Activated CD4-positive, alpha-beta T cell treated with anti-CD3 and anti-CD28 coated beads, Interleukin-2, amount 50 U/mL, for 1 hour (primary cell): ENCODE data around the gene TMEM106B.
"Not testable (repeated sequence)": the region's sequence is repeated elsewhere in the genome, so short reads cannot be mapped to it uniquely, and the experiment has no call there.

Experiments
- DNase-seq: peaks from one replicate; pipeline ENCODE4 v3.0.0-alpha.2; 2020

The TMEM106B gene

GRCh38 chr7:12211054-12211710, at the start of gene TMEM106B:
TMEM106B (plus strand) TSS chr7:12211294; CDS start chr7:12214811, 3,517 bp downstream.
- peak; percentile 97 for DNase-seq

- no peak for DNase-seq
Measured at GRCh38 chr7:12162415-12163113, 48.5 kb upstream of the TMEM106B start.

GRCh38 chr7:12168065-12168464, 43.0 kb upstream of the TMEM106B start:
- not testable (repeated sequence) for DNase-seq

DNA sequence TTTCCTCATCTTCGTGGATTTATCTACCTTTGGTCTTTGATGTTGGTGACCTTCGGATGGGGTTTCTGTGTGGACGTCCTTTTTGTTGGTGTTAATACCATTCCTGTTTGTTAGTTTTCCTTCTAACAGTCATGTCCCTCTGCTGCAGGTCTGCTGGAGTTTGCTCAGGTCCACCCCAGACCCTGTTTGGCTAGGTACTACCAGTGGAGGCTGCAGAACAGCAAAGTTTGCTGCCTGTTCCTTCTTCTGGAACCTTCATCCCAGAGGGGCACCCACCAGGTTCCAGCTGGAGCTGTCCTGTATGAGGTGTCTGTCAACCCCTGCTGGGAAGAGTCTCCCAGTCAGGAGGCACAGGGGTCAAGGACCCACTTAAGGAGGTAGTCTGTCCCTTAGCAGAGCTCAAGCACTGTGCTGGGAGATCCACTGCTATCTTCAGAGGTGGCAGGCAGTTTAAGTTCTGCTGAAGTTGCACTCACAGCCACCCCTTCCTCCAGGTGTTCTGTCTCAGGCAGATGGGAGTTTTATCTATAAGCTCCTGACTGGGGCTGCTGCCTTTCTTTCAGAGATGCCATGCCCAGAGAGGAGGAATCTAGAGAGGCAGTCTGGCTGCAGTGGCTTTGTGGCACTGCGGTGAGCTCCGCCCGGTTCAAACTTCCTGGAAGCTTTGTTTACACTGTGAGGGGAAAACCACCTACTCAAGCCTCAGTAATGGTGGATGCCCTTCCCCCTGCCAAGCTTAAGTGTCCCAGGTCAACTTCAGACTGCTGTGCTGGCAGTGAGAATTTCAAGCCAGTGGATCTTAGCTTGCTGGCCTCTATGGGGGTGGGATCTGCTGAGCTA, 40.9 kb upstream of the TMEM106B start:
- DNase-seq: peak; percentile 12

DNA sequence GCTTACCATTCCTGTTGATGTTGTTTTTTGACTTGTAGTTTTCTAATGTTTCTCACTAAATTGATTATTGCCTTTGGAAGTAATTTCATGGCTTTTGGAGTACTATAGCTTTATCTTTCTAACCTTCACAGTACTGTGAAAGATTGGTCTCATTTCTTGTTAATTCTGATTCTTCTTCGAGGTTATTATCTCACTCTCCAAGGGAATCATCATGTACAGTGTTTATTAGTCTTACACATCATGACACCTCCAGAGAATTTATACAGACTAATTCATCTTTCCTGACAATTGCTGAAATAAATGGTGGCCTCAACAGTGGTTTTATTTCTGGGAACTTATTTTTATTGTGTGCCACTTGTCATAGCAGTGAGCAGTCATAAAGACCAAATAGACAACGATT, 37.4 kb upstream of the TMEM106B start:
- no peak for DNase-seq

DNA sequence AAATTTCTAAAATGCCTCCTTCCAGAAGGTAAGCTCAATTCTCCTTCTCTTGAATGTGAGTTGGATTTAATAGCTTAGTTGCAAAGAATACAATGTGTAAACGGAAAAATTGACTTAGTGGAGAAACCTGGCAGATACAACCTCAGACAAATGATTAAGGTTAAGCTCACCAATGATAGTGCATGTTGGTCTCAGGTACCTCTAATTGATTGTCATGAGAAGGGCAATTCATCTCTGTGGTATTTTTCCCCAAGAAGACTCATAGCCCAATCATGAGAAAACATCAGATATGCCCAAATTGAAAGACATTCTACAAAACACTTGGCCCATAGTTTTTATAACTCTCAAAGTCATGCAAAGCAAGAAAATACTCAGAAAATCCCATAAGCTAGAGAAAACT, 36.2 kb upstream of the TMEM106B start:
- DNase-seq: no peak

DNA sequence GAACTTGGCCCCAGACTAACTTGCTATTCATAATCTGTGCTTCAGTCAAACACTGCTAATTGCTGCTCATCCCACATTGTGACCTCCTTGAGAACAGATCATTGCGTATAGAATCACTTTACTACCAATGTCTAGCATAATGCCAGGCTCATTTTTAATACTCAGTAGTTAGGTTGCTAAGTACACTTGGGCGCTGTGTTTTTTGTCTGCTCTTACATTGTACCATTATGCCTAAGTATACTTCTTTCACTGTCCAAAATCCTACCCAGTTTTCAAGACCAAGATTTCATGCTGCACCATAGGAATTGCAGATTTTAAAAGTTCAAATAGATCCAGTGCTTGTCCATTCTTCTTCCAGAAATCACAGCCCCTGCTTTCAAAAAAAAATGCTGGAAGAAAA, 32.8 kb upstream of the TMEM106B start:
- DNase-seq: no peak

GRCh38 chr7:12194426-12194825, 16.7 kb upstream of the TMEM106B start:
- no peak for DNase-seq

GRCh38 chr7:12196386-12196785, 14.7 kb upstream of the TMEM106B start:
- DNase-seq: no peak

DNA sequence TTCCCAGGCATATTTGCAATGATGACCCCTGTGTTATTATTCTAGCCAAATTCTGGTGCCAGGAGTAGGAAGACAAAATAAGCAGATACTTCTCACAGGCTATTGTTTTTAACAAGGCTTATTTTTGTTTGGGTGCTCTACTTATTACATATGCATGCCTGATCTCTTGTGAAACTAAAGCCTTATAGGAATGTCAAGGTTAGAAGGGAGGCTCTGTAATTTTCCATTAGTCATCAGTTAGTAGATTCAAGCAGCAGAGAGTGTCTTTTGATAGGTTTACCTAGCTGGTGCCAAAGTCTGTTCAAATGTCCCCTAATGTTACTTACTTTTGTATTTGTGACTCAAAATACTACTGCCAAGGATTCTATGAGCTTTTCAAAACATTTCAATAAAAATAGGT, 11.7 kb upstream of the TMEM106B start:
- DNase-seq: no peak

- no peak for DNase-seq
Measured at GRCh38 chr7:12207046-12207445, 4.0 kb upstream of the TMEM106B start.

GRCh38 chr7:12209221-12209620, 1.9 kb upstream of the TMEM106B start:
- DNase-seq: no peak

DNA sequence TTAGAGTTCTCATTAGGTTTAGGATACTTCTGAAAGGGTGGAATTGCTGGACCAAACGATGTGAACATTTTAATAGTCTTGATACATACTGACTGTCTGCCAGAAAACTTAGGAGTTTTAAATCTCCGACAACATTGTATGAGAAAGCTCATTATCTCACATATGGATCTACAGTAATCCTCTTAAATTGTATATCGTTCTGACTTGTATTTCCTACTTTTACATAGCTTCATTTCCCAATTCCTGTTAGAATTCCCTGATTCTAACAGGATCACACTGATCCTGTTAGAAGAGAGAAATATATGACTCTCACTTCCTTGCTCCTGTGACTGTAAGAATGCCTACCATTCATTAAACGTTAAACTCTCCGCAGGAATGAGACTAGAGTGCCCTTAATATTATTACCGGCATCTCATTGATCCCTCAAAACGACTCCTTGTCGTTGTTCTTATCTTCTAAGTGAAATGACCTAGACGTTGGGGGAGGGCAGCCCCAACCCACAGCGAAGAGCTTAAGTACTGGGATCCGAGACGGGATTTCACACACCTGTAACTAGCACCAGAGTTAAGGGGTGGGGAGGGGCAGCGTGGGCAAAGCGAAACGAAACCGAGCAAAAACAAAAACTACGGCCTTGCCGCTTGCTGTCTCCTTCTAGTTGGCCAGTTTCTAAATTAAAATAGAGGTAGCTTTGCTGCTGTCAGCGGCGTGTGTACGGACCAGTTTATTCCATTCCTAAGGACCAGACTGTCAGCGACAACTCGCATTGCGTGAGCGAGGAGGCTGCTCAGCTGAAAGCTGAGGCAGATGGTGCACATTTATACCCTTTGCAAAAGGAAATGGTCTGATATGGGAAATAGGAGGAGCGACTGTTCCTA, 678 bp upstream of the TMEM106B start:
- DNase-seq: no peak

DNA sequence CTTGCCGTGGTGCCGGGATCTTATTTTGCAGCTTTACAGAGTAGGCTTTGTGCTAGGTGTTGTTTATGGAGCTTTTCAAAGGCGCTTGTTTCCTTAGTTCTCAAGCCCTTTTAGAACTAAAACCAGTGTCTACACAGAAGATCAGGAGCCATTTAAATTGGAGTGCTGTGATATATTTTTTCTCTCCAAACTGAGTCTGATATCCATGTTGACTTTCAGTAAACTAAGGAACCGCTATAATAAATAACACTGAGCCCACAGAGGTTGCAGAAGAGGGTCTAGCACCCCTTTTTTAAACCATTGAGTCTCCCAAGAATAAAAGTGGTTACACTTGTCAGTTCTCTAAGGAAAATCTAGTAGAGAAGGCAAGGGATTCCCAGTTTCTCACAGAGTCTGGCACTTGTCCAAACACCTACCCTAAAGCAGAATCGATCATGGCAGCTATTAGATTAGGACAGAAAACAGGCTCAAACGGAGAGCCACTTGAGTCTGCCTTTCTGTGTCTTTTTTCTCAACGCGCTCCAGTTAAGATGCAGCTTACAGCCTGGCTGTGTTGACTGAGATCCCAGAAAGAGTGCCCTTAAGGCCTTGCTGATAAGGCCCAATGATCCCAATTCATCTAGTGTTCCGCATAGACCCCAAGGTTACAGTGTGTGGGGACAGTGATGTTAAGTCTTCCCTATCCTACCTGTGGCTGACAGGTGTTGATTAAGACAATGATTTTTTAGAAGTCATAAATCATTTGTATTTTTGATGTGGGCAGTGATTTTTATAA, 804 bp downstream of the TMEM106B start:
- no peak for DNase-seq

GRCh38 chr7:12217311-12217710, 6.2 kb downstream of the TMEM106B start:
- DNase-seq: no peak

GRCh38 chr7:12220389-12221046, 9.4 kb downstream of the TMEM106B start:
- no peak for DNase-seq

DNA sequence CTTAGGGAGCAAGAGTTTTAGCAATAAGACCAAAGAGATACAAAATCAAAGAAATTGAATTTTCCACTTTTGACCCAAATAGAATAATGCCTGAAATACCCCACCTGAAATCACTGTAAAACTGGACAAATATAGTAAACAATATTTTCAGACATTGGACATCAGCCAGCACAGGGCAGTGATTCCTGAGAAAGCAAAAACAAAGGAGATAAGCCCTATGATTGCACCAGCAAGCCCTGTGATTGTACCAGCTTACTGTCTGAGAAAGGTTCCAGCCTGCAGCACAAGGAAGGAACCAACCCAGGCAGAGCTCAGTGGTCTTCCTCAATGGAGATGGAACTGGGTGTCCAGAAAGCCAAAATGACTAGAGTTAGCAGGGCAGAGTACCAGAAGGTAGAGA, 10.3 kb downstream of the TMEM106B start:
- DNase-seq: no peak

GRCh38 chr7:12222889-12223579, 11.9 kb downstream of the TMEM106B start:
- DNase-seq: no peak

GRCh38 chr7:12225017-12225416, 13.9 kb downstream of the TMEM106B start:
- DNase-seq: not testable (repeated sequence)

GRCh38 chr7:12226756-12227155, 15.7 kb downstream of the TMEM106B start:
- DNase-seq: no peak

GRCh38 chr7:12228024-12228423, 16.9 kb downstream of the TMEM106B start:
- no peak for DNase-seq
